Nucleus accumbens (tissue), 56 donors: Measurements from ENCODE around the gene PLCXD3.

Experiments used
- DNase-seq, 56 donors: peaks; one replicate each; lab custom pipeline; 2025; lab: John Stamatoyannopoulos, UW

The PLCXD3 gene

GRCh38 chr5:41418220-41419031 lies 92.0 kb downstream of the PLCXD3 start:
- no peak for DNase-seq

- DNase-seq = no peak
Observed at GRCh38 chr5:41416336-41416735, 94.1 kb downstream of the PLCXD3 start.

GRCh38 chr5:41415242-41415641 lies 95.2 kb downstream of the PLCXD3 start:
- no peak for DNase-seq

- DNase-seq = no peak
Observed at GRCh38 chr5:41414598-41414997, 95.8 kb downstream of the PLCXD3 start.

- no peak for DNase-seq
Observed at GRCh38 chr5:41413074-41413473, 97.3 kb downstream of the PLCXD3 start.

GRCh38 chr5:41412496-41412895 lies 97.9 kb downstream of the PLCXD3 start:
- no peak for DNase-seq

- no peak for DNase-seq
Observed at GRCh38 chr5:41410737-41411136, 99.7 kb downstream of the PLCXD3 start.

GRCh38 chr5:41410307-41410706 lies 100.1 kb downstream of the PLCXD3 start:
- no peak for DNase-seq

GRCh38 chr5:41408676-41409443 lies 101.5 kb downstream of the PLCXD3 start:
- no peak for DNase-seq

GRCh38 chr5:41406936-41407335 lies 103.5 kb downstream of the PLCXD3 start:
- DNase-seq = no peak

GRCh38 chr5:41406424-41406823 lies 104.0 kb downstream of the PLCXD3 start:
- DNase-seq = no peak

GRCh38 chr5:41404757-41405156 lies 105.6 kb downstream of the PLCXD3 start:
- no peak for DNase-seq

GRCh38 chr5:41403846-41404245 lies 106.6 kb downstream of the PLCXD3 start:
- DNase-seq = no peak

GRCh38 chr5:41402845-41403244 lies 107.6 kb downstream of the PLCXD3 start:
- no peak for DNase-seq

- DNase-seq = no peak
Observed at GRCh38 chr5:41399839-41400238, 110.6 kb downstream of the PLCXD3 start.

GRCh38 chr5:41392016-41392415 lies 118.4 kb downstream of the PLCXD3 start:
- no peak for DNase-seq

- DNase-seq = no peak
Observed at GRCh38 chr5:41374631-41375030, 135.8 kb downstream of the PLCXD3 start.

- DNase-seq = no peak
Observed at GRCh38 chr5:41373230-41373629, 137.2 kb downstream of the PLCXD3 start.

- DNase-seq = no peak
Observed at GRCh38 chr5:41371738-41372137, 138.7 kb downstream of the PLCXD3 start.

GRCh38 chr5:41370482-41370881 lies 139.9 kb downstream of the PLCXD3 start:
- DNase-seq = no peak

GRCh38 chr5:41369799-41370198 lies 140.6 kb downstream of the PLCXD3 start:
- no peak for DNase-seq

GRCh38 chr5:41368158-41368557 lies 142.2 kb downstream of the PLCXD3 start:
- no peak for DNase-seq
